ENCODE data around the gene CENPB.
"Not testable (repeated sequence)": the region's sequence is repeated elsewhere in the genome, so short reads cannot be mapped to it uniquely, and the experiment has no call there.

DNA sequence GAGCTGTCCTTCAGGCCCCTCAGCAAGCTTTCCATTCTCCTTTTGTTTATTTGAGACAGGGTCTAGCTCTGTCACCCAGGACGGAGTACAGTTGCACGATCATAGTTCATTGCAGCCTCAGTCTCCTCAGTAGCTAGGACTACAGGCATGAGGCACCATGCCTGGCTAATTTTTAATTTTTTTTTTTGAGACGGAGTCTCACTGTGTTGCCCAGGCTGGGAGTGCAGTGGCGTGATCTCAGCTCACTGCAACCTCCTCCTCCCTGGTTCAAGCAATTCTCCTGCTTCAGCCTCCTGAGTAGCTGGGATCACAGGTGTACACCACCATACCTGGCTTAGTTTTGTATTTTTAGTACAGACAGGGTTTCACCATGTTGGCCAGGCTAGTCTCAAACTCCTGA, 2.7 kb upstream of the CENPB start:
- TF ChIP-seq, protein P1, sequence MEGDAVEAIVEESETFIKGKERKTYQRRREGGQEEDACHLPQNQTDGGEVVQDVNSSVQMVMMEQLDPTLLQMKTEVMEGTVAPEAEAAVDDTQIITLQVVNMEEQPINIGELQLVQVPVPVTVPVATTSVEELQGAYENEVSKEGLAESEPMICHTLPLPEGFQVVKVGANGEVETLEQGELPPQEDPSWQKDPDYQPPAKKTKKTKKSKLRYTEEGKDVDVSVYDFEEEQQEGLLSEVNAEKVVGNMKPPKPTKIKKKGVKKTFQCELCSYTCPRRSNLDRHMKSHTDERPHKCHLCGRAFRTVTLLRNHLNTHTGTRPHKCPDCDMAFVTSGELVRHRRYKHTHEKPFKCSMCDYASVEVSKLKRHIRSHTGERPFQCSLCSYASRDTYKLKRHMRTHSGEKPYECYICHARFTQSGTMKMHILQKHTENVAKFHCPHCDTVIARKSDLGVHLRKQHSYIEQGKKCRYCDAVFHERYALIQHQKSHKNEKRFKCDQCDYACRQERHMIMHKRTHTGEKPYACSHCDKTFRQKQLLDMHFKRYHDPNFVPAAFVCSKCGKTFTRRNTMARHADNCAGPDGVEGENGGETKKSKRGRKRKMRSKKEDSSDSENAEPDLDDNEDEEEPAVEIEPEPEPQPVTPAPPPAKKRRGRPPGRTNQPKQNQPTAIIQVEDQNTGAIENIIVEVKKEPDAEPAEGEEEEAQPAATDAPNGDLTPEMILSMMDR (IDR thresholded peaks at IDR 0.05) = not testable (repeated sequence)
- not testable (repeated sequence) for TF ChIP-seq EP300, POLR2A, POLR2AphosphoS5 (IDR thresholded peaks at IDR 0.05)
